Subcutaneous preadipocyte (primary cell): ENCODE data around the gene SULT1B1. TPM values are rescaled to one million over a fixed set of nuclear protein-coding genes. Genes with fewer than 3 reads are reported as not detected.

Experiments
- total RNA-seq: library from RNA; depleted of rRNA; stranded (reverse); fragments of >200 nt; gene quantifications from 2 replicates; pipeline ENCODE4 v1.2.3, GENCODE V29; 2012

SULT1B1 gene
- 3.3 and 10.6 TPM in 2 replicates for total RNA-seq

GRCh38 chr4:69760455-69760854, at the start of gene SULT1B1:
SULT1B1 (minus strand) TSS chr4:69760620; CDS start chr4:69755217, 5,403 bp downstream.

Other genes with a start within 250 kb of the SULT1B1 start
- gene UGT2A2, start 121.0 kb downstream of the SULT1B1 start, total RNA-seq, result not detected in 2 replicates
- gene UGT2A1, start 107.4 kb downstream of the SULT1B1 start, total RNA-seq, result not detected in 2 replicates
- 0.37 and 0.39 TPM in 2 replicates for gene SULT1E1, start 99.5 kb upstream of the SULT1B1 start, total RNA-seq
- gene CSN1S1, start 170.4 kb upstream of the SULT1B1 start, total RNA-seq, result not detected in 2 replicates
- not detected in 2 replicates for gene CSN2, start 205.1 kb upstream of the SULT1B1 start, total RNA-seq
- not detected in 2 replicates for gene STATH, start 235.3 kb upstream of the SULT1B1 start, total RNA-seq